CD1c-positive myeloid dendritic cell (primary cell): ENCODE measurements around the gene MYD88.

ENCODE experiments used
- DNase-seq: peaks from one replicate; pipeline ENCODE4 v3.0.0-alpha.2; 2016; ENCODE audit errors: extremely low spot score

MYD88 gene

DNA sequence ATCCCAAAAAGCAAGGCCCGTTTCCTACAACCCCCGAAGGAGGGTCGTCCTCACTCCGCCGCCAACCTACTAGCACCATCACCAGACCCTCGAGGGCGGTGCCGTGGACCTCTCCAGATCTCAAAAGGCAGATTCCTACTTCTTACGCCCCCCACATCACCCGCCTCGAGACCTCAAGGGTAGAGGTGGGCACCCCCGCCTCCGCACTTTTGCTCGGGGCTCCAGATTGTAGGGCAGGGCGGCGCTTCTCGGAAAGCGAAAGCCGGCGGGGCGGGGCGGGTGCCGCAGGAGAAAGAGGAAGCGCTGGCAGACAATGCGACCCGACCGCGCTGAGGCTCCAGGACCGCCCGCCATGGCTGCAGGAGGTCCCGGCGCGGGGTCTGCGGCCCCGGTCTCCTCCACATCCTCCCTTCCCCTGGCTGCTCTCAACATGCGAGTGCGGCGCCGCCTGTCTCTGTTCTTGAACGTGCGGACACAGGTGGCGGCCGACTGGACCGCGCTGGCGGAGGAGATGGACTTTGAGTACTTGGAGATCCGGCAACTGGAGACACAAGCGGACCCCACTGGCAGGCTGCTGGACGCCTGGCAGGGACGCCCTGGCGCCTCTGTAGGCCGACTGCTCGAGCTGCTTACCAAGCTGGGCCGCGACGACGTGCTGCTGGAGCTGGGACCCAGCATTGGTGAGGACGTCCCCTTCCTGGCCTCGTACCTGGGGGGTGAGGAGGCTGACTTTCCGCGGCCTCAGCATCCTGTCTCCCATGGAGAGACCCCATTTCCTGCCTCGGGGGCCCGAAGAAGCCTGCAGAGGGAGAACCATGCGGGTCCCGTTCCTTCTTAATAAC is at the start of gene MYD88:
TSS of gene MYD88 (plus strand) at position 313 of the 842 bp plus-strand sequence. CDS start at position 353, 40 bp downstream.
- peak; percentile 92 for DNase-seq

DNA sequence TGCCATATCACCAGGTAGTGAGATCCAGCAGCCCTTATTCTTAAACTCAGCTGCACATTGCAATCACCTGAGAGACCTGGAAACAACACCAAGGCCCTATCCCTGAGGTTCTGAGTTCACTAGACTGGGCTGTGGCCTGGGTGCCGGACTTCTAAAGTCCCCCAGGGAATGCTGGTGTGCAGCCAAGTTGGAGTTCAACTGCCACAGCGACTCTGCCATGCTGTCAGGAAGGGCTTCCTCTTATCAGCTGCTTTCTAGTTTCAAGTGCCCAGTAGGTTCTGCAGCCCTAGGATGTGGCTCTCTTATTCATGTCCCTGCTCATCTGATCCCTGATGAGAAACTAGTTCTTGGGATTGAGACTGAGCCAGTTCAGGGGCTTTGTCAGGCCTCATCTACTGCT is 49.3 kb upstream of the MYD88 start:
- no peak for DNase-seq

DNA sequence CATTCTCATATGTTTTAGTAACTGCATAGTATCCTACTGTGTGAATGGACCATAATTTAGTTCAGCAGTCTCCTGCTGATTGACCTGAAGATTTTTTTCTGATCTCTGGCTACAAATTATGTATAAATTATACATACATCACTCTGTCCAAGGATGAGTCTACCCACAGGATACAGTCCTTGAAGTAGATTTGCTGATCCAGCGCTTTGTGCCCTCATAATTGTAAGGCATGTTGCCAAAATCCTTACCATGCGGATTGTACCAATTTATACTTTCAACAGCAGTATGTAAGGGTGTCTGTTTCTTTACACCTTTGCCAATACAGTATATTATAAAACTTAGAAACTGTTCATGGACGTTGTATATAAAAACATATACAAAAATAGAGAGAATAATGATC is 48.0 kb upstream of the MYD88 start:
- DNase-seq = no peak

DNA sequence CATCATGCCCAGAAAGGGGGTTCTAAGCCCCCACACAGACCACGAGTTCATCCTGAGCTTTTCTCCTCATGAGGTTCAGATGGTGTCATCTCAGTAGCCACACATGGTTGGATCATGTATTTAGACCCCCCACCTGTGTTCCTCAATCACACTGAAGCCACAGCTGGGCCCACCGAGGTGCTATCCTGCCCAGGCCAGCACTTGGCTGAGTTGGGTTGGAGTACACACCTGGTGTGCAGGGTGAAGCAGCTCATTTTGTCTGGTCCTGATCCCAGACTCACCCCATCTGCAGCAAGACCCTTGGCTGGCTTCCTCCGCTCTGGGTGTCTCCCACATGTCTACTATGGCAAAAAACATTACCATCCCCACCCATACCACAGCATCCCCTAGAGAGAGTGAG is 43.5 kb upstream of the MYD88 start:
- no peak for DNase-seq

DNA sequence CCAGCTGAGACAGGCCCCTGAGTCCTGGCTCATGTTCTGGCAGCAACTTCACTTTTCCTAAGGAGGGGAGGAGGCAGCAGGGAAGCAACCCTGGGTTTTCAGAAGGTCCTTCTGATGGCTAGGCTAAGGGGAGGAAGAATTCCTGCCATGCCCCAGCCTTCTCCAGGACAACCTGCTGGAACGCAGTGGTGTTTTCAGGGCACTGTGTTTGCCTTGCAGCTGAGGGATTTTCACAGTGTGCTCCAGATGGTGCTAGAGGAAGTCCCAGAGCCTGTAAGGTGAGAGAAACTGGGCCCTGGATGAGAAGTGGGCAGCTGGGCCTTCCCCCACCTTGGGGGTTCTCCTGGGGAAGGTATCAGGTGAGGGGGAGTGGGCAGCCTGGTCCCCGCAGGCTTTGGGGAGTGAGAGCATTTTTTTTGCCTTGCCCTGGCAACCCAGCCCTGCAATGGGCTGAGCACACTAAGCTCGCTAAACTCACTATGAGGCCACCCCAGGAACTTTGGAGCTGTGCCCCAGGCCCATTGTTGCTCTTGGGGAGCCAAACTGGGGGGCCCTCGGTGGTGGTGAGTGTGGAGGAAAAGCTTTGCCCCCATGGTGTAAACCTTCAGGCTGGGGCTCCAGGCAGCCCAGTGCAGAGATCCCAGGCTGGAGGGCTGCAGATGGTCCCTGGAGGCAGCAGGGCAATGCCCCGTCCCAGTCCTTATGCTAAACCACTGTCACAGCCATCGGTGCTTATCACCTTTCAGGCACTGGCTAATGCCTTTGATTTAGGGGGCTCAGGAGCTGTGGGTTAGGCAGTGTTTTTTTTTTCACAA is 42.6 kb upstream of the MYD88 start:
- no peak for DNase-seq

DNA sequence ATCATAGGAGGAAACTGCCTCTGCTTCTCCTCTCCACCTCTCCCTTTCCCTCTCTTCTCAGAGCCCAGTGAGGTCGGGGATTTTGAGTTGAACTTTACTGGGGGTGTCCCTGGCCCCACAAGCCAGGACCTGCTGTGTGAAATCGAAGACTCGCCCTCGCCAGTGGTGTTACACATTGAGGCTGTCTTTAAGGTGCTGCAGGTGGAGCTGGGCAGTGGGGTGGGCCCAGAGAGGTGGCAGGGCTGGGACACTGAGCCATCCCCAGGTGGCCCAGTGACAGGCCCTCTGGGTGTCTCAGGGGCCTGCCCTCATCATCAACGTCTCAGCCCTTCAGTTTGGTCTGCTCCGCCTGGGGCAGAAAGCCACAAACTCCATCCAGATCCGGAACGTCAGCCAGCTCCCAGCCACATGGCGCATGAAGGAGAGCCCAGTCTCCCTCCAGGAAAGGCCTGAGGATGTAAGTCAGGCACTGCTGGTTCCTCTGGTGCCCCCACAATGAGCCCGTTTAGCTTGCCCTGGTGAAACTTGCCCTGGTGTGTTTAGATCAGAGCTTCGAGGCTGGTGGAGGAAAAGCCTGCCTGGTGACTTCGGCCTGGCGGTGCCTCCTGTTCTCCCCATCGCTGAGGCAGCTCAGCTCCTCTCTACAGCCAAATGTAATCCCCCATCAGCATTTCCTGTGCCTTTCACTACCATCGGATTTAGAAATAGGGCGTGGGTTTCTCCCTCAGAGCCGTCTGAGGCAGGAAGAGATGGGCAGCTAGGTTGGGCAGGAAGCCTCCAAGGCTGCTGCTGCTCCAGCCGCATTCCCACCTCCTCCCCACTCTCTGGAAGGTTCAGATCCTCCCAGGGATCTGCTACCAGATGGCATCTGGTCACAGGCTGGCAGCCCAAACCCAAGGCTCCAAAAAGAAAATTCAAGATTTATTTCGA is 40.8 kb upstream of the MYD88 start:
- no peak for DNase-seq

DNA sequence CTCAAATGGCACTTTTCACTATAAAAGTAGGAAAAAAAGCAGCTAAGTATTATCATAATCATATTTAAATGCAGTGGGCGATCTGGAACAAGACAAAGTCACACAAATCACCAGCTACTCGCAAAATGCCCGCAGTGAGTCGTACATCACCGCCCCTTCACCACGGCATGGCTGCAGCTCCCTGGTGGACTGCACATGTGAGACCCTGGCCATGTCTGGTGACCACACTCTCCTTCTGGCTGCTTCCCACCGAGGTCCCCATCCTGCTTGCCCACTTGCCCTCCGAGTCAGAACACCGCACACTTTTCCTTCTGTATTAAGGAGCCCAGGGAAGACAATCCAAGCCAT is 40.1 kb upstream of the MYD88 start:
- DNase-seq = no peak

DNA sequence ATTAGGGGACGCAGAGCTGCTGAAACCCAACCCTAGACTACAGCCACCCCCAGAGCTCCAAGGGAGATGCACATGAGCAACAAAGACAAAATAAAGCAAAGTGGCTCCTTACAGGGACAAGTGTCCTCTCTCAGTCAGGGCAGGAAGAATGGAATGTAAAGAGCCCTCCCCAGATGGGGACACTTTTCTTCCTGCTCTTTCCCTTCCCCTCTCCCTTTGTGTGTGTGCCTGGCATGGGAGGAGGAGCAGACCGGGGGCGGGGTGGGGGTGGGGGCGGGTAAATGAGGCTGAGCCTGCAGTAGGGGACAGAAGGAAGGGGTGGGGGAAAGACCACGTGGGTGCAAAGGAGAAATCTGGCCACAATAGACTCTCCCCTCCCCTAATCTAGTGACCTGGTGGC is 38.9 kb upstream of the MYD88 start:
- no peak for DNase-seq

DNA sequence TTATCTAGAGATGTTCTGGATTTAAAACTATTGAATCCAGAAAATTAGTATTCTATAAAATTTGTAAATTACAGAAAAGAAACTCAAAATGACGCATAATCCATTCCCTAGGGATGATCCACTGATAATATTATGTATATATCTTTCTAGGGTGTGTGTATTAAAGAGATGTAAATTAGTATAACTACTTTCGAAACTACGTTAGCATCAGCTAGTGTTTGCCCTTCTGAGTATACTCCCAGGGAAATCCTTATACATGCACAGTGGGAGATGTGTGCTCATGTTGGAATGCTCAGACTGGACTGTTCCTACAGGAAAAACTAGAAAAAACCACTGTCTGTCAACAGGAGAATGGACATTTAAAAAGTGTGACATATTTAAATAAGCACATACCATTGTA is 38.0 kb upstream of the MYD88 start:
- DNase-seq = no peak

DNA sequence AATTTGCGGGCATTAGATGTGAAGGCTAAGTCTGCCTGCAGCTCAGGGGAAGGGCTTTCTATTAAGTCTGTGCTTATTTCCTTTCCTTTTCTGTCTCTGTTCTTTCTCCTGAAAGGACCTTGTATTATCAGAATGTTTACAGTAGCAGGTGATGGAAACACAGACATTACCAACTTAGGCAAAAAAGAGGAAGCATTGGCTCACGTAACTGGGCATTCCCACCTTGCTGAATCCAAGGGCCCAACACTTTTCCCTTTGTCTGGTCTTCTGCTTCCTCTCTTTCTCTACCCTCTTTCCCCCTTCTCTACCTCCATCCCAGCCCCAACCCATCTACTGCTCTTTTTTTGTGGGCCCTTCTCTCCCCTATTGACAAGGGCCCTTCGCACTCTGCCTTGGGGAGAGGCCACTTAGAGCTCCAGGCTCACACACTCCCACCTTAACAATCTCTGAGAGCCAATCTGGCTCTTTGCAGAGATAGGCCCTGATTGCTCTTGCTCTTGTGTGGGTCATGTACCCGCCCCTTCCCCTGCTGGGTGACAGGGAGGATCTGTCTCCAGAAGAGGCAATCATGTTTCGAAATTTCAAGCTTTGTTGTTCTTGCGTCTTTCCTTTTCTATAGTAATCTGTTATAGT is 36.5 kb upstream of the MYD88 start:
- peak; percentile 2 for DNase-seq

DNA sequence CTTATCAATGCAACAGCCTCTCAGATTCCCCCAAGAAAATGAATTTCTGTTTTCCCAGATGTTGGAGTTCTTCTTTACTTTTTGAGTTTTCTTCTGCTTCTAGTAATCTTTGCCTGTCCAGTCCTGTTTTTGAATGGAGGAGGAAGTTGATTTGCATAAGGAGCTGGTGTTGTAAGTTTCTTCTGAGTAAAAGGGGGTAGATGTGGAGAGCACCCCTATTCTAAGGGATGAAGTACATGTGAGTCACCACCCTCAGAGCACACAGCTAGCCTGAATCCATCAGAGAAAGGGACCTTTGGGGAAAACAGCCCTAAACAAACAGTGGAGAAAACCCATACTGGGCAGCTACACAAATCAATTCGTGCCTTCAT is 36.0 kb upstream of the MYD88 start:
- peak; percentile 14 for DNase-seq

DNA sequence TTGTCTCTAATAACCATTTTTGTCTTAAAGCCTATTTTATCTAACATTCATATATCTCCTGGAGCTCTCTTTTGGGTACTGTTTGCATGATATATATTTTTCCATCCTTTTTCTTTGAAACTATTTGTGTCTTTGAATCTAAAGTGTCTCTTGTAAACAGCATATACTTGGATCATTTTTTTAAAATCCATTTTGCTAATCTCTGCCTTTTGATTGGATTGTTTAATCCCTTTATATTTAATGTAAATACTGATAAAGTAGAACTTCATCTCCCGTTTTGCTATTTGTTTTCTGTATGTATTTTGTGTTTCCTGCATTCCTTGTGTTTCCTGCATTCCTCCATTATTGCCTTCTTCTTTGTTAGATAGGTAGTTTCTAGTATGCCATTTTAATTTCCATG is 32.9 kb upstream of the MYD88 start:
- DNase-seq = no peak

DNA sequence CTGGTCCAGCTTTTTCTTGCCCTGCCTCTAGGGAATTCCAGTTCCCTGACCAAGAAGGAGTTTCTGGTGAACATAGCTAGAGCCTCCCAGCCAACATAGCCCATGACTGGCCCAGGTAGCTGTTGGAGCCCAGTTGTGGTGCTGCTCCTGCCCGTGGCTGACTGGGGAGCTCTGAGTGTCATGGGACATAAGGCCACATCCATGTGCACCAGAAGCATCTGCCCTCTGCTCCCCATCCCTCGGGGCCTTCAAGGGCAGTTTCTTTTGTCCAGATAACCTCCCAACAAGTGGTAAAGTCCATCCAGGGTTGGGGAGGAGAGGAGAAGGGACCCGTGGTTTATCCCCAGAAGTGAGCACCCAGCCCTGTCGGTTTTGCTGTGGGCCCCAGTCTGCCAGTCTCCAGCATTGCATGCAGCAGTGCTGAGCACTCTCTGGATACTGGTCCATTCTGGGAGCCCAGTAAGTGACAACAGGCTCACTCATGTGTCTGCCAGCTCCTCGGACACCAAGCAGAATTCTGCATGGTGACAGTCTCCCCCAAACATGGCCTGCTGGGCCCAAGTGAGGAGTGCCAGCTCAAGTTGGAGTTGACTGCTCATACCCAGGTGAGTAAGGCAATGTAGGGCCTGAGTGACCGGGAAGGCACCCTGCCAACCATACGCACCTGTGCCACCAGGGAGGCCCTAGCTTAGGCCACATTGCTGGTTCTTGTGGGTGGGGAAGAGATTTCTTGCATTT is 30.4 kb upstream of the MYD88 start:
- DNase-seq = no peak

DNA sequence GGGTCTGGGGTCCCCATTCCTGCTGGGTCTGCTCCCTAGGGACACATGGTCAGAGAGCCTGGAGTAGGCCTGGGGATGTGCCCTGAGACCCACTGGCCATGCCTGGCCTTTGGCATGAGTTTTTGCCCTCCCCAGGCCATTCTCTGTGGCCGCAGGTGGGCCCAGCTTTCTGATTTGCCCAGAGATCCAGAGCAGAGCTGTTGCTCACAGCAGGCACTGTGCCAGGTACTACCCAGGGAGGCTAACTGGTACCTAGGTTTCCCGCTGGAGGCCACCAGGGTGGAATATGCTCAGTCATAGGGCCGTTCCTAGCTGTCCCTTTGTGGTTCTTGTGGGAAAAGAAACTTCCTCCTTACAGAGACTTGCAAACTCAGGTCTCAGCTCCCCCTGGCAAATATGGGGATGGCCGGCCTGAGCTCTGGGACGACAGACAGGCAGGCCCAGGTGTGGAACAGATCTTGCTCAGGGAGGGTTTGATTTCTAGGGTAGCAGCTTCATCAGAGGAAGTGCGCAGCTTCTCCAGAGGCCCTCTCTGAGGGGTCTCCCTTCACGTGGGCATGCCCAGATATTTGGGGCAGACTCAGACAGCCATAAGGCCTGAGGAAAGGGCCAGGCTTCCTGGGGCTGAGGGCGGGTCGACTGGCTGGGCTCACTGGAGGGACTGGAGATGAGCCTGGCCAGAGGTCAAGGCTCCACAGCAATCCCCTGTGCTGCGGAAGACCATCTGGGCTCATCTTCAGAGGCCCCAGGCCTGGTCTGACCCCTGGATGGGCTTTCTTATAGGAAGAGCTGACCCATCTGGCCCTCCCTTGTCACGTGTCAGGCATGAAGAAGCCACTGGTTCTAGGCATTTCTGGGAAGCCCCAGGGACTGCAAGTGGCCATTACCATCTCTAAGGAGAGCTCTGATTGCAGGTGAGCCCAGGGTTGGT is 29.5 kb upstream of the MYD88 start:
- peak; percentile 31 for DNase-seq

DNA sequence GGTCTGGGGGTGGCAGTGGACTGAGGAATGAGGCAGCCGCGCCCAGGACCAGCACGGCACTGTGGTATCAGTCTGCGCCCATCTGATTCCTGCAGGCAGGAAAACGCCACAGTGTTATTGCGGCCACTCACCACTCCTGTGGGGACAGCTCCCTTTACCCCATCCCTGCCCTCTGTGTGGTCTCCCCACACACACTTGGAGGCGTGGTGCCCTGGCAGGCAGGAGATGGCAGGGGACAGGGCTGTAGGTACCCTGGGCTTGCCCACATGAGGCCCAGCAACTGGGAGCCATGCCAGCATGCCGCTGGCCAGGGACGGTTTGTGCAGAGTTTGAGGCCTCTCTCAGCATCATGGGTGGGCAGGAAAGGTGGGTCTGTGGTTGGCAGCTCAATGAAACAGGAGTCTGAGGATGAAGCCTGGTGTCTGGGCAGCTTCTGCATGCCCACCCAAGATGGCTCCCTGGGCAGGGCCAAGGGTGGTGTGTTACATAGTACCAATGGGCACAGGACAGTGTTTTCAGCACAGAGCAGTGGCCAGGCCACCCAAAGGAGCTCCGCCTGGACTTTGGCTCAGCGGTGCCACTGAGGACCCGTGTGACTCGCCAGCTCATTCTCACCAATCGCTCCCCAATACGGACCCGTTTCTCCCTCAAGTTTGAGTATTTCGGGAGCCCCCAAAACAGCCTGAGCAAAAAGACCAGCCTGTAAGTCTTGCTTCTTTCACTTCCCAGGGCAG is 28.7 kb upstream of the MYD88 start:
- no peak for DNase-seq

DNA sequence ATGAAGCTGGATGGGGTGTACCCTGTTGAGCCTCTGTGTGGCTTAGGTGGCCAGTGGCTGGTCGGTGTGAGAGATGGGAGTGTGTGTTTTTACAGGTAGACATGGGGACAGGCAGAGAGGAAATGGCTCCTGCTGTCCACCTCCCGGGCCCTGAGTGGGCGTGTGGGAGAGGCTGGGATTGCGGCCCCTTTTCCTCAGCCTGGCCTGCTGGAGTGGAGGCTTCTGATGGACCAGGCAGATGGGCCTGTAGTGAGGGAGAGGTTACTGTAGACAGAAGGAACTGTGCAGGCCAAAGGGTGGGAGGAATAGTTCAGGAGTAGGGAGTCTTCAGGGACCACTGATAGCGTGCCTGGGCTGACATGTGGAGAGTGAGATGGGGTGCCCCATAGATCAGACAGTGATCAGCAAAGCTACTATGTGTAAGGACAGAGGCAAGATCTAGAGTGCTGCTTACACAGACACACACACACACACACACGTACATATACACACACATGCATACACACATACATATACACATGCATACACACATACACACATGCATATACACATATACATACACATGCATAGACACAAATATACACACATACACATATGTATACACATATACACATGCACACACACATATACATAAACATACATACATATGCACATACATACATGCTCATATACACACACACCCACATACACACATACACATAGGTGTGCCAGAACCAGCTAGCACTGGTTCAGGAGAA is 28.0 kb upstream of the MYD88 start:
- no peak for DNase-seq

DNA sequence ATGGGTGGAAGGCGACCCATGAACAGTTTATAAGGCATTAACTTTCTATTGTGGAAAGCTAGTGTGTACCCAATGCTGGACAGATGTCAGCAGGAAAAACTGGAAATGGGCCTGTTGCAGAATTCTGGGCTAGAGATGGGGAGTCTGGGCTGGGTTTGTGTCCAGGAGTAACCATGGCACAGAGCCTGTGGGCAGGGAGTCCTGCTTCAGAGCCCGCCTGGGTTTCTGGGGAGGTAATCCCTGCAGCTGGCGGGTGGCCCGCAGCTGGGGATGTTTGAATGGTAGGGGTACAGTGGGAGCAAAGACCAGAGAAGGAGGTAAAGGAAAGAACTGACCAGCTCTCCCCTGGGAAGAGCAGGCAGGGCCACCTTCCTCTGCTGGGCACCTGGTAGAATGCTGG is 27.3 kb upstream of the MYD88 start:
- DNase-seq = no peak

DNA sequence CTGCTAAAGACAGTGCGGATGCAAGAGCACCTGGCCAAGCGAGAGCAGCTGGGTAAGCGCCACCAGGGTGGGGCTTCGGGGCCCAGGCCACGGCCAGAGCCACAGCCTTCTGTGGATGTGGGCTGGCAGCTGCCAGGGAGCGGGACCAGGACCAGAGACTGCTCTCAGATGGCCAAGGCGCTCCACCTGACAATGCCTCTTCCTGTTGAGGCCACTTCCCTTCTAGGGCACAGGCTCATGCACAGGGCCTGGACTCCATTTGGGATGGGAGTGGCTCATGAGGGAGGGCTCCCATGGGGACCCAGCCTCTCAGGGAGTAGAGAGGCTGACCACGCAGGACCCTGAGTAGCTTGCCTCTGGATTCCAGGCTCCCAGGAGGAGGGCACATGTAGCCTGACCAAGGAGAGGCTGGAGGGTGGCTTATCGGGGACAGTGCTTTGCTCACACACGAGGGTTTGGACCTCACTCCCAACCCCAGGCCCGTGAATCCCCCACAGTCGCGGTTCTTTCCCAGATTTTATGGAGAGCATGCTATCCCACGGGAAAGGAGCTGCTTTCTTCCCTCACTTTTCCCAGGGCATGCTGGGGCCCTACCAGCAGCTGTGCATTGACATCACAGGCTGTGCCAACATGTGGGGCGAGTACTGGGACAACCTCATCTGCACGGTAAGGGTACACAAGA is 26.6 kb upstream of the MYD88 start:
- no peak for DNase-seq
